ENCODE measurements around the gene EXD3.
A peak's percentile ranks its signal among the peaks of the same experiment; 100 is the strongest.

EXD3 gene

GRCh38 chr9:137464291-137464999 is 41.5 kb upstream of the EXD3 start:
- Histone ChIP-seq H4K20me1 (peaks cover 7% of the 10 kb centered on the region; the same call in 1 of the 2 replicates), H3K4me1 (peaks cover 56% of the 10 kb centered on the region), H3K9ac (no peak overlapping the region), H3K27me3 (peaks cover 12% of the 10 kb centered on the region), H3K4me3 (no peak overlapping the region), H3K9me3 (no peaks in the 10 kb centered on the region), H3K27ac (no peak overlapping the region), H3K4me2 (no peak overlapping the region), H3K36me3 (no peaks in the 10 kb centered on the region)
- no peak for TF ChIP-seq Cebpa-rat (IDR thresholded peaks at IDR 0.05)

GRCh38 chr9:137463931-137464290 is 40.9 kb upstream of the EXD3 start:
- H3K9me3 ChIP-seq = no peaks in the 10 kb centered on the region
- H3K9ac ChIP-seq = no peak overlapping the region
- peaks cover 53% of the 10 kb centered on the region for H3K4me1 ChIP-seq
- no peak overlapping the region for H3K4me2 ChIP-seq
- no peak for TF ChIP-seq Cebpa-rat (IDR thresholded peaks at IDR 0.05)
- peaks cover 12% of the 10 kb centered on the region for H3K27me3 ChIP-seq
- H3K4me3 ChIP-seq = no peak overlapping the region
- H4K20me1 ChIP-seq = peaks cover 7% of the 10 kb centered on the region; the same call in 1 of the 2 replicates
- no peaks in the 10 kb centered on the region for H3K36me3 ChIP-seq
- H3K27ac ChIP-seq = no peak overlapping the region

- Histone ChIP-seq H3K4me2 (peak overlapping the region; percentile 88), H3K4me3 (no peak overlapping the region), H3K9me3 (no peaks in the 10 kb centered on the region), H3K4me1 (peaks cover 50% of the 10 kb centered on the region), H3K9ac (no peak overlapping the region), H3K36me3 (no peaks in the 10 kb centered on the region), H3K27ac (no peak overlapping the region), H4K20me1 (peaks cover 12% of the 10 kb centered on the region), H3K27me3 (peaks cover 12% of the 10 kb centered on the region)
- TF ChIP-seq Cebpa-rat (IDR thresholded peaks at IDR 0.05) = no peak
These were observed 40.3 kb upstream of the EXD3 start for GRCh38 chr9:137462986-137463930.

GRCh38 chr9:137462396-137462985 is 39.5 kb upstream of the EXD3 start:
- no peak overlapping the region; the same call in 1 of the 2 replicates for H3K9ac ChIP-seq
- peak overlapping the region; percentile 28; the same call in 1 of the 2 replicates for H3K27ac ChIP-seq
- H3K4me2 ChIP-seq = peak overlapping the region; percentile 88
- H3K4me1 ChIP-seq = peaks cover 53% of the 10 kb centered on the region
- no peaks in the 10 kb centered on the region for H3K9me3 ChIP-seq
- peaks cover 12% of the 10 kb centered on the region for H3K27me3 ChIP-seq
- H3K36me3 ChIP-seq = peaks cover 4% of the 10 kb centered on the region
- no peak for TF ChIP-seq Cebpa-rat (IDR thresholded peaks at IDR 0.05)
- peaks cover 20% of the 10 kb centered on the region for H4K20me1 ChIP-seq
- H3K4me3 ChIP-seq = peak overlapping the region; percentile 46; the same call in 1 of the 2 replicates

- H3K4me3 ChIP-seq = peak overlapping the region; percentile 46; the same call in 1 of the 2 replicates
- no peak overlapping the region; the same call in 1 of the 2 replicates for H3K9ac ChIP-seq
- peak overlapping the region; percentile 28; the same call in 1 of the 2 replicates for H3K27ac ChIP-seq
- H3K27me3 ChIP-seq = peaks cover 12% of the 10 kb centered on the region
- peaks cover 60% of the 10 kb centered on the region for H3K4me1 ChIP-seq
- peak overlapping the region; percentile 88 for H3K4me2 ChIP-seq
- H4K20me1 ChIP-seq = peaks cover 27% of the 10 kb centered on the region
- H3K9me3 ChIP-seq = no peaks in the 10 kb centered on the region
- TF ChIP-seq Cebpa-rat (IDR thresholded peaks at IDR 0.05) = no peak
- peaks cover 11% of the 10 kb centered on the region for H3K36me3 ChIP-seq
These were observed 38.9 kb upstream of the EXD3 start for GRCh38 chr9:137461663-137462395.

- no peak for TF ChIP-seq Cebpa-rat (IDR thresholded peaks at IDR 0.05)
- no peak overlapping the region for H3K27ac ChIP-seq
- no peak overlapping the region for H3K9ac ChIP-seq
- H3K4me3 ChIP-seq = no peak overlapping the region
- H3K27me3 ChIP-seq = peaks cover 12% of the 10 kb centered on the region
- peaks cover 14% of the 10 kb centered on the region for H3K36me3 ChIP-seq
- no peaks in the 10 kb centered on the region for H3K9me3 ChIP-seq
- peaks cover 32% of the 10 kb centered on the region for H4K20me1 ChIP-seq
- H3K4me2 ChIP-seq = peak overlapping the region; percentile 88
- H3K4me1 ChIP-seq = peaks cover 65% of the 10 kb centered on the region
These were observed 38.3 kb upstream of the EXD3 start for GRCh38 chr9:137461316-137461662.

- peak overlapping the region; percentile 99 for H3K4me2 ChIP-seq
- peaks cover 14% of the 10 kb centered on the region for H3K36me3 ChIP-seq
- TF ChIP-seq Cebpa-rat (IDR thresholded peaks at IDR 0.05) = no peak
- no peaks in the 10 kb centered on the region for H3K9me3 ChIP-seq
- H3K27ac ChIP-seq = no peak overlapping the region
- H4K20me1 ChIP-seq = peaks cover 39% of the 10 kb centered on the region
- no peak overlapping the region for H3K4me3 ChIP-seq
- H3K9ac ChIP-seq = no peak overlapping the region; the same call in 1 of the 2 replicates
- peaks cover 12% of the 10 kb centered on the region for H3K27me3 ChIP-seq
- peaks cover 72% of the 10 kb centered on the region for H3K4me1 ChIP-seq
These were observed 37.7 kb upstream of the EXD3 start for GRCh38 chr9:137460363-137461315.

- H3K9me3 ChIP-seq = no peaks in the 10 kb centered on the region
- TF ChIP-seq Cebpa-rat (IDR thresholded peaks at IDR 0.05) = no peak
- peaks cover 12% of the 10 kb centered on the region for H3K27me3 ChIP-seq
- H3K27ac ChIP-seq = peak overlapping the region; percentile 84
- H3K4me1 ChIP-seq = peaks cover 81% of the 10 kb centered on the region
- peaks cover 47% of the 10 kb centered on the region for H4K20me1 ChIP-seq
- H3K36me3 ChIP-seq = peaks cover 23% of the 10 kb centered on the region
- peak overlapping the region; percentile 79 for H3K4me3 ChIP-seq
- H3K4me2 ChIP-seq = peak overlapping the region; percentile 99
- peak overlapping the region; percentile 82 for H3K9ac ChIP-seq
These were observed 36.8 kb upstream of the EXD3 start for GRCh38 chr9:137459601-137460362.
